ENCODE measurements around the gene LSM14A. TPM values are rescaled to one million over a fixed set of nuclear protein-coding genes. Genes with fewer than 3 reads are reported as not detected.

Gene LSM14A
- total RNA-seq, 1 experiment from 2014 or later = 161 TPM

- H3K36me3 Mint-ChIP-seq = peaks cover 31% of the 10 kb centered on the region
- TF ChIP-seq ELF4 (CRISPR knock-in tag; IDR thresholded peaks at IDR 0.05; ENCODE audit: low read depth) (no peak), GABPB1 (CRISPR knock-in tag; IDR thresholded peaks at IDR 0.05) (no peak), FOXK1 (CRISPR knock-in tag; IDR thresholded peaks at IDR 0.05) (no peak), NFYB (CRISPR knock-in tag; conservative IDR thresholded peaks at IDR 0.05; ENCODE audit: low read depth) (no peak), JUN (CRISPR knock-in tag; IDR thresholded peaks at IDR 0.05) (no peak), ZNF396 (CRISPR knock-in tag; IDR thresholded peaks at IDR 0.05; ENCODE audit: borderline replicate concordance) (no peak), E2F1 (CRISPR knock-in tag; IDR thresholded peaks at IDR 0.05) (no peak), ZNF416 (CRISPR knock-in tag; IDR thresholded peaks at IDR 0.05) (no peak), CBFB (CRISPR knock-in tag; IDR thresholded peaks at IDR 0.05; ENCODE audit: low read depth) (no peak), FOXP1 (CRISPR knock-in tag; IDR thresholded peaks at IDR 0.05; ENCODE audit: borderline replicate concordance) (no peak), CTCF (IDR thresholded peaks at IDR 0.05) (no peak), AFF4 (CRISPR knock-in tag; IDR thresholded peaks at IDR 0.05; ENCODE audit: borderline replicate concordance) (no peak), NR1H2 (CRISPR knock-in tag; IDR thresholded peaks at IDR 0.05) (no peak), AR (CRISPR knock-in tag; IDR thresholded peaks at IDR 0.05) (no peak), ATF2 (CRISPR knock-in tag; IDR thresholded peaks at IDR 0.05; ENCODE audit: borderline replicate concordance, low read depth) (no peak), TP53 (CRISPR knock-in tag; IDR thresholded peaks at IDR 0.05) (no peak)
- H3K4me1 Mint-ChIP-seq = peaks cover 31% of the 10 kb centered on the region
- ATAC-seq = peak; percentile 80
- no peak for DNase-seq (ENCODE audit: low spot score)
- CTCF ChIA-PET = interaction anchor here (3.6 kb wide), 1 partner anchor 10 kb away, joined by 28 read pairs; no protein-coding TSS in a partner anchor
- H3K4me3 Mint-ChIP-seq = peak overlapping the region; percentile 38
- no peaks in the 10 kb centered on the region for H3K27me3 Mint-ChIP-seq (ENCODE audit: low read depth)
- peaks cover 5% of the 10 kb centered on the region for H3K9me3 Mint-ChIP-seq
- POLR2A ChIA-PET = no interaction called here
- H3K27ac Mint-ChIP-seq = peak overlapping the region; percentile 91
Observed at GRCh38 chr19:34231439-34231838, 59.1 kb downstream of the LSM14A start.
